C4-2B (cell line): ENCODE results near the gene MAP2.
A peak's percentile ranks its signal among the peaks of the same experiment; 100 is the strongest.

Experiments used
- CTCF ChIP-seq: fragments of 450-650 bp; conservative IDR thresholded peaks from 2 replicates; pipeline ENCODE4 v1.5.1; 2017; ENCODE audit warnings: mild to moderate bottlenecking
- ZFX ChIP-seq: fragments of 450-650 bp; IDR thresholded peaks from 2 replicates; pipeline ENCODE4 v1.6.1; 2017

- TF ChIP-seq CTCF (peak; percentile 78), ZFX (no peak)
Measured at GRCh38 chr2:209425471-209426071, 1.7 kb downstream of the MAP2 start.
